SK-N-SH (cell line): ENCODE data around the gene ZNF747.

Experiments
- EP300 ChIP-seq, 2 experiments: IDR thresholded peaks; 2 replicates each; pipeline versions ENCODE4 v1.4.0 to v1.6.1; 2012; ENCODE audit warnings: borderline replicate concordance in 1 of 2, low read depth in 1 of 2, low read length in 1 of 2
- EZH2phosphoT487 ChIP-seq: fragments of 200-600 bp; sonication (generic); IDR thresholded peaks from 2 replicates; pipeline ENCODE4 v1.6.1; 2017; ENCODE audit warnings: low read depth, mixed run types, mild to moderate bottlenecking, antibody characterized with exemption, moderate library complexity, borderline replicate concordance
- GABPA ChIP-seq: IDR thresholded peaks from 2 replicates; pipeline ENCODE4 v1.4.0; 2012; ENCODE audit warnings: low read depth, mild to moderate bottlenecking
- RAD21 ChIP-seq: IDR thresholded peaks from 2 replicates; pipeline ENCODE4 v1.6.1; 2012; ENCODE audit warnings: mild to moderate bottlenecking, low read length
- RFX5 ChIP-seq: IDR thresholded peaks from 2 replicates; pipeline ENCODE4 v1.6.1; 2012; ENCODE audit warnings: mild to moderate bottlenecking, improper control_type of control experiment, low read length
- TEAD4 ChIP-seq: IDR thresholded peaks from 2 replicates; pipeline ENCODE4 v1.4.0; 2012; ENCODE audit warnings: mild to moderate bottlenecking, borderline replicate concordance; ENCODE audit not compliant: insufficient read depth
- TF ChIP-seq, protein P1 (sequence below): fragments of 200-600 bp; sonication (generic); IDR thresholded peaks from 2 replicates; pipeline ENCODE4 v1.6.1; 2017; ENCODE audit warnings: antibody characterized with exemption, mild to moderate bottlenecking, moderate library complexity
- TF ChIP-seq, protein P2 (sequence below): fragments of 150-350 bp; IDR thresholded peaks from 2 replicates; pipeline ENCODE4 v1.6.1; 2017; ENCODE audit warnings: antibody characterized with exemption, low read length, low read depth, borderline replicate concordance
- TF ChIP-seq, protein P3 (sequence below): IDR thresholded peaks from 2 replicates; pipeline ENCODE4 v1.6.1; 2012; ENCODE audit warnings: mild to moderate bottlenecking, low read depth, low read length, moderate library complexity

DNA sequence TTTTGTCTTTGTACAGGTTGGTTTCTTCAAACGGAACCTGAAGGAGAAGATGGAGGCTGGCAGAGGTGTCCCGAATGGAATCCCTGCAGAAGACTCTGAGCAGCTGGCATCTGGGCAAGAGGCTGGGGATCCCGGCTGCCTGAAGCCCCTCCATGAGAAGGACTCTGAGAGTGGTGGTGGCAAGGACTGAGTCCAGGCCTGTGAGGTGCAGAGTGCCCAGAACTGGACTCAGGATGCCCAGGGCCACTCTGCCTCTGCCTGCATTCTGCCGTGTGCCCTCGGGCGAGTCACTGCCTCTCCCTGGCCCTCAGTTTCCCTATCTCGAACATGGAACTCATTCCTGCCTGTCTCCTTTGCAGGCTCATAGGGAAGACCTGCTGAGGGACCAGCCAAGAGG is 13.2 kb downstream of the ZNF747 start:
- TF ChIP-seq, protein P1, sequence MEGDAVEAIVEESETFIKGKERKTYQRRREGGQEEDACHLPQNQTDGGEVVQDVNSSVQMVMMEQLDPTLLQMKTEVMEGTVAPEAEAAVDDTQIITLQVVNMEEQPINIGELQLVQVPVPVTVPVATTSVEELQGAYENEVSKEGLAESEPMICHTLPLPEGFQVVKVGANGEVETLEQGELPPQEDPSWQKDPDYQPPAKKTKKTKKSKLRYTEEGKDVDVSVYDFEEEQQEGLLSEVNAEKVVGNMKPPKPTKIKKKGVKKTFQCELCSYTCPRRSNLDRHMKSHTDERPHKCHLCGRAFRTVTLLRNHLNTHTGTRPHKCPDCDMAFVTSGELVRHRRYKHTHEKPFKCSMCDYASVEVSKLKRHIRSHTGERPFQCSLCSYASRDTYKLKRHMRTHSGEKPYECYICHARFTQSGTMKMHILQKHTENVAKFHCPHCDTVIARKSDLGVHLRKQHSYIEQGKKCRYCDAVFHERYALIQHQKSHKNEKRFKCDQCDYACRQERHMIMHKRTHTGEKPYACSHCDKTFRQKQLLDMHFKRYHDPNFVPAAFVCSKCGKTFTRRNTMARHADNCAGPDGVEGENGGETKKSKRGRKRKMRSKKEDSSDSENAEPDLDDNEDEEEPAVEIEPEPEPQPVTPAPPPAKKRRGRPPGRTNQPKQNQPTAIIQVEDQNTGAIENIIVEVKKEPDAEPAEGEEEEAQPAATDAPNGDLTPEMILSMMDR, result no peak
- TF ChIP-seq, protein P2, sequence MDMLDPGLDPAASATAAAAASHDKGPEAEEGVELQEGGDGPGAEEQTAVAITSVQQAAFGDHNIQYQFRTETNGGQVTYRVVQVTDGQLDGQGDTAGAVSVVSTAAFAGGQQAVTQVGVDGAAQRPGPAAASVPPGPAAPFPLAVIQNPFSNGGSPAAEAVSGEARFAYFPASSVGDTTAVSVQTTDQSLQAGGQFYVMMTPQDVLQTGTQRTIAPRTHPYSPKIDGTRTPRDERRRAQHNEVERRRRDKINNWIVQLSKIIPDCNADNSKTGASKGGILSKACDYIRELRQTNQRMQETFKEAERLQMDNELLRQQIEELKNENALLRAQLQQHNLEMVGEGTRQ, result no peak
- no peak for TF ChIP-seq RAD21
- TF ChIP-seq GABPA, result no peak
- no peak for TF ChIP-seq RFX5
- no peak for TF ChIP-seq TEAD4
- TF ChIP-seq, protein P3, sequence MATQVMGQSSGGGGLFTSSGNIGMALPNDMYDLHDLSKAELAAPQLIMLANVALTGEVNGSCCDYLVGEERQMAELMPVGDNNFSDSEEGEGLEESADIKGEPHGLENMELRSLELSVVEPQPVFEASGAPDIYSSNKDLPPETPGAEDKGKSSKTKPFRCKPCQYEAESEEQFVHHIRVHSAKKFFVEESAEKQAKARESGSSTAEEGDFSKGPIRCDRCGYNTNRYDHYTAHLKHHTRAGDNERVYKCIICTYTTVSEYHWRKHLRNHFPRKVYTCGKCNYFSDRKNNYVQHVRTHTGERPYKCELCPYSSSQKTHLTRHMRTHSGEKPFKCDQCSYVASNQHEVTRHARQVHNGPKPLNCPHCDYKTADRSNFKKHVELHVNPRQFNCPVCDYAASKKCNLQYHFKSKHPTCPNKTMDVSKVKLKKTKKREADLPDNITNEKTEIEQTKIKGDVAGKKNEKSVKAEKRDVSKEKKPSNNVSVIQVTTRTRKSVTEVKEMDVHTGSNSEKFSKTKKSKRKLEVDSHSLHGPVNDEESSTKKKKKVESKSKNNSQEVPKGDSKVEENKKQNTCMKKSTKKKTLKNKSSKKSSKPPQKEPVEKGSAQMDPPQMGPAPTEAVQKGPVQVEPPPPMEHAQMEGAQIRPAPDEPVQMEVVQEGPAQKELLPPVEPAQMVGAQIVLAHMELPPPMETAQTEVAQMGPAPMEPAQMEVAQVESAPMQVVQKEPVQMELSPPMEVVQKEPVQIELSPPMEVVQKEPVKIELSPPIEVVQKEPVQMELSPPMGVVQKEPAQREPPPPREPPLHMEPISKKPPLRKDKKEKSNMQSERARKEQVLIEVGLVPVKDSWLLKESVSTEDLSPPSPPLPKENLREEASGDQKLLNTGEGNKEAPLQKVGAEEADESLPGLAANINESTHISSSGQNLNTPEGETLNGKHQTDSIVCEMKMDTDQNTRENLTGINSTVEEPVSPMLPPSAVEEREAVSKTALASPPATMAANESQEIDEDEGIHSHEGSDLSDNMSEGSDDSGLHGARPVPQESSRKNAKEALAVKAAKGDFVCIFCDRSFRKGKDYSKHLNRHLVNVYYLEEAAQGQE, result no peak
- TF ChIP-seq EZH2phosphoT487, result no peak
- TF ChIP-seq EP300 (IDR thresholded peaks at IDR 0.05; ENCODE audit: borderline replicate concordance in 1 of 2, low read depth in 1 of 2, low read length in 1 of 2), result no peak
